ENCODE results near the gene PHLDA3.

PHLDA3 gene

DNA sequence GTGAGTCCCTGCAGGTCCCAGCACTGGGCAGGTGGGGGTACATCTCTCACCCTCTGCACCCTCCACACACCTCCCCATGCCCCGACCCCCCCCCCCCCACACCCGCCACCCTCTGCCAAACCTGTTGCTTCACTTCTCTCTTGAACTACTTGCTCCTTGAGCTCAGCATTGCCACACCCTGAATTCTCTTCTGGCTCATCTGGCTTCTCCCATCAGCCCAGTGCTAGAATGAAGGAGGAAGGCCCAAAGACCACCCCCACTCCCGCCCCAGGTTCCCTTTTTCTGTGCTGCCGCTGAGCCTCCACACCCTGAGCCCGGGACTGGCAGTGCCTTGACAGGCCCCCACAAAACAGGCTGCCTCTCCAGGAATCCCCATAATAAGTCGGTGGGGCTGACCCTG, 41.0 kb downstream of the PHLDA3 start:
- H3K4me3 ChIP-seq (ENCODE audit: control insufficient read depth, low read depth, low read length), result no peak overlapping the region
- DNase-seq (ENCODE audit: low read depth), result no peak
- TF ChIP-seq, protein P1, sequence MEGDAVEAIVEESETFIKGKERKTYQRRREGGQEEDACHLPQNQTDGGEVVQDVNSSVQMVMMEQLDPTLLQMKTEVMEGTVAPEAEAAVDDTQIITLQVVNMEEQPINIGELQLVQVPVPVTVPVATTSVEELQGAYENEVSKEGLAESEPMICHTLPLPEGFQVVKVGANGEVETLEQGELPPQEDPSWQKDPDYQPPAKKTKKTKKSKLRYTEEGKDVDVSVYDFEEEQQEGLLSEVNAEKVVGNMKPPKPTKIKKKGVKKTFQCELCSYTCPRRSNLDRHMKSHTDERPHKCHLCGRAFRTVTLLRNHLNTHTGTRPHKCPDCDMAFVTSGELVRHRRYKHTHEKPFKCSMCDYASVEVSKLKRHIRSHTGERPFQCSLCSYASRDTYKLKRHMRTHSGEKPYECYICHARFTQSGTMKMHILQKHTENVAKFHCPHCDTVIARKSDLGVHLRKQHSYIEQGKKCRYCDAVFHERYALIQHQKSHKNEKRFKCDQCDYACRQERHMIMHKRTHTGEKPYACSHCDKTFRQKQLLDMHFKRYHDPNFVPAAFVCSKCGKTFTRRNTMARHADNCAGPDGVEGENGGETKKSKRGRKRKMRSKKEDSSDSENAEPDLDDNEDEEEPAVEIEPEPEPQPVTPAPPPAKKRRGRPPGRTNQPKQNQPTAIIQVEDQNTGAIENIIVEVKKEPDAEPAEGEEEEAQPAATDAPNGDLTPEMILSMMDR (IDR thresholded peaks at IDR 0.05; ENCODE audit: control insufficient read depth, insufficient read depth, low read depth, low read length, missing control alignments), result no peak

DNA sequence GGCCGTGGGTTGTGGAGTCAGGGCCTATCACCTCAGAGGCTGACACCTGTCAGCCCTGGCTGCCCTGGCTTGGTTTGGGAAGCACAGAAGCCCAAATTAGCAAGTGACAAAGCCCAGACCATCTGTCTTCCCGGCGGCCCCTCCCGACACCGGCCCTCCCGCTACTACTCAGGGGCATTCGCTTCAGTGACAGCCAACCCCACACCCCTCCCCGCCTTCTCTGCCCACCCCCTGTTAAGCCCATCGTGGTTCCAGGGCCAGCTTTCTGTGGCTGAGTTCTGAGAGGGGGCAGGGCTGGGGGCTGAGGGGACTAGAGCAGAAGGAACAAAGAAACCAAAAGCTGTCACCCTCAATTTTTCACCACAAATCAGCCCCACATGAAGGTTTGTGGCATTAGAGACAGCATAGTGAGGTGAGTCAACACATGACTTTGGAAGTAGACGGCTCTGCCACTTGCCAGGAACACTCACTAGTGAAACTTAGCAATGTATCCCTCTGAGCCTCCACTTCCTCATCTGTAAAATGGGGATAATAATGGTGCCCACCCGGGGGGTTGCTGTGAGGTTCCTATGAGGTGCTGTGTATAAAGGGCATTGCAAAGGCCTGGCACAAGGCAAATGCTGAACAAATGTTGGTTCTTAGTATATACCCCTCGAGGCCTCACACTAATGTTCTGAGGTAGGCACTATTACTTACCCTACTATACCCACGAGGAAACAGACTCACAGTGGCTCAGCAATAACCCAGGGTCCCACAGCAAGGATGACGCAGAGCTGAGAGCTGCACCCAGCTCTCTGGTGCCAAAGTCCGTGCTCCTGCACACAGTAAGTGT, 42.3 kb downstream of the PHLDA3 start:
- no peak for DNase-seq (ENCODE audit: low read depth)
- no peak overlapping the region for H3K4me3 ChIP-seq (ENCODE audit: control insufficient read depth, low read depth, low read length)
- TF ChIP-seq, protein P1 (IDR thresholded peaks at IDR 0.05; ENCODE audit: control insufficient read depth, insufficient read depth, low read depth, low read length, missing control alignments), result no peak

DNA sequence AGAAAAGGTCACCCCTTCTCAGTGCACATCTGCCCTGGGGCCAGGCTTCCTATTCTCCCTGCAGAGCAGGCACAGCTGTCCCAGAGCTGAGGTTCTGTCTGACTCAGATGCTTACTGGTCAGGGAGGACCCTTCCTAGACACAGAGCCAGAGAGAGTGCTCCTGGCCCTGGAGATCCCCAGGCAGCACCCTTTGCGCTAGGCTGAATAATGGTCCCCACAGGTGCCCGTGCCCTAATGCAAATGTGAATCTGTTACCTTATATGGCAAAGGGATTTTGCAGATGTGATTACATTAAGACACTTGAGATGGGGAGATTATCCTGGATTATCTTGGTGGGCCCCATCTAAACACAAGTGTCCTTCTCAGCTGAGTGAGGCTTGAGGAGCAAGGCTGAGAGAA, 44.8 kb downstream of the PHLDA3 start:
- no peak for DNase-seq (ENCODE audit: low read depth)
- TF ChIP-seq, protein P1 (IDR thresholded peaks at IDR 0.05; ENCODE audit: control insufficient read depth, insufficient read depth, low read depth, low read length, missing control alignments), result no peak

DNA sequence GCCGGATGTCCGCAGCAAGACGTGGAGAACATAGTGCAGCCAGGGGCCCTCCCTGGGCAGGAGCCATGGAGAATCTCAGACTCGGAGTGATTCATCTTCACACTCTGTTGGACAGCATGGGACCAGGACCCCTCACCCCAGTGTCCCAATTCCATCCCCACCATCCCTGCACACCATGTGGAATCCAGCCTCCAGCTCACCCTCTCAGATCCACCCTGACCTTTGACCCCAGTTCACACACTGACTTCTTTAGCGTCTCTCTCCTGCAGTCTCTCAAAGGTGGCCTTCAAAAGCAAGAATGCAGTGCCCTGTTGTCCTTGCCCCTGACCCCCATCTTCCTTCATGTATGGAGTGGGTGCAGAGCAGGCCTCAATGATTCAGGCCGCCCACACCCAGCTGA, 45.3 kb downstream of the PHLDA3 start:
- TF ChIP-seq, protein P1 (IDR thresholded peaks at IDR 0.05; ENCODE audit: control insufficient read depth, insufficient read depth, low read depth, low read length, missing control alignments), result no peak
- no peak overlapping the region for H3K4me3 ChIP-seq (ENCODE audit: control insufficient read depth, low read depth, low read length)
- no peak for DNase-seq (ENCODE audit: low read depth)

More for the DNA sequence above, 44.8 kb downstream of the PHLDA3 start:
- no peak overlapping the region for H3K4me3 ChIP-seq (ENCODE audit: control insufficient read depth, low read depth, low read length)

DNA sequence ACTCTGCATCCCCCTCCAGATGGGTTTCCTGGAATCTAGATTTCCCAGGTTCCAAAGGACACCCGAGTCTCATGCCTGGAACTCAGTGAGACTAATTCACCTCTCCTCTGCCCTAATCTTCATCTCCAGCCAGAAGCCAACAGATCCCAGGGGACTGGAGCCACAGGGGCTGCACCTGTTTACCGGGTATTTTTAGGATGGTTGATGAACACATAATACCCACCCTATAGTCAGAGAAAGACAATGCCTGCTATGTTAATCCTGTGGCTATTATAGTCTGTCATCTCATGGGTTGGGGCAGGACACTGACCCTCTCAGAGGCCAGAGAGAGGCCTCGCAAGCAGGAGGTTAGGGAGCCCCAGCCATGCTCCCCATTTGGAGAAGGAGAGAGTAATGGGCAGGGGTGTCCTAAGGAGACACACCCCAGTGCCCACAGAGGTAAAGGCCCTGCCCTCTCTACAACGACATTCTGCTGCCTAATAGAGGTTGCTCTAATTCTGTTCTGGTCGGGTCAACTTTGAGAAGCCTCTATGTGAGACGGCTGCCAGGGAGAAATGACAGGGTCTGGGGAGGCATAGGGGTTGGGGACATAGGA, 46.5 kb downstream of the PHLDA3 start:
- TF ChIP-seq, protein P1 (IDR thresholded peaks at IDR 0.05; ENCODE audit: control insufficient read depth, insufficient read depth, low read depth, low read length, missing control alignments), result no peak
- DNase-seq (ENCODE audit: low read depth), result no peak
- H3K4me3 ChIP-seq (ENCODE audit: control insufficient read depth, low read depth, low read length), result no peak overlapping the region

DNA sequence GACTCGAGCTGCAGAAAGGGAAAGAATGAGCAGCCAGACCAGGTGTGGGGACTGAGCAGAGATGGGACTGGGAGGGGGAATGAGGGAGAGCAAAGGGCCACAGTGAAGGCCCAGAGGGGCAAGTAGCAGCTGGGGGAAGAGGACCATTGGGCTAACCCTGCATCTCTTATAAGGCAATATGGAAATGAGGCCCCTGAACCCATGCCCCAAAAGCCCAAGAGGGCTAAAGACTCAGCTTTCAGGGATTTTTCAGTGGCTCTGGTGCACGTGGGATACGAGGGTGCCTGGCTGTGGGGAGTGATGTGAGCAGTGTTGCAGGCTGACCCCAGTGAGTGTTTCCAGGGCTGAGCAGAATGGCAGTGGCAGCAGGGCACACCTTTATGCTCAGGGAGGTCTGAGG, 47.0 kb downstream of the PHLDA3 start:
- H3K4me3 ChIP-seq (ENCODE audit: control insufficient read depth, low read depth, low read length), result no peak overlapping the region
- TF ChIP-seq, protein P1 (IDR thresholded peaks at IDR 0.05; ENCODE audit: control insufficient read depth, insufficient read depth, low read depth, low read length, missing control alignments), result no peak
- no peak for DNase-seq (ENCODE audit: low read depth)
